Stimulated activated CD4-positive, alpha-beta T cell treated with anti-CD3 and anti-CD28 coated beads, Interleukin-1b, Interleukin-23, amount 100 ng/mL, for 24 hours (primary cell): ENCODE results near the gene TMEM43.

ENCODE experiments used
- DNase-seq, 4 experiments: peaks; one replicate each; pipeline ENCODE4 v3.0.0-alpha.2; 2020; ENCODE audit warnings: low read depth in 4 of 4, low spot score in 1 of 4

The TMEM43 gene

GRCh38 chr3:14137004-14137403 is 12.2 kb downstream of the TMEM43 start:
- no peak for DNase-seq

DNA sequence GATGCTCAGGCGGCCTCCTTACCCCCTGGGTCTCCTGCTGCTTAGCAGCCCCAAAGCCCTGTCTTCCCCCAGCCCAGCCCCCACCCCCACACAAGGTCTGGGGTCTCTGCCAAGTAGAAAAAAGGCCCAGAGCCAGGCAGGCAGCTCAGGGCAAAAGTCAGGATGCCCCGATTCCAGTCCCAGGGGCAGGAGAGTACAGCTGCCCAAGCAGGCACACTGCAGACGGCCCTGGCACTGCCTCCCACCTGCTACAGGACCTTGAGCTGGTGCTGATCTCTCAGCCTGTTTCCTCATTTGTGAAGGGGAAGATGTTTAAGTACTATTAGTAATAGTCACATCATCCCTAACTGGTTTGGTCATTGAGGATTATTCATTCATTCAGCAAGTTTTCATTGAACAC is 12.6 kb downstream of the TMEM43 start:
- DNase-seq, result no peak

- no peak for DNase-seq
These were observed 13.4 kb downstream of the TMEM43 start for GRCh38 chr3:14138109-14138877.

- DNase-seq, result no peak
These were observed 14.2 kb downstream of the TMEM43 start for GRCh38 chr3:14138878-14139655.

GRCh38 chr3:14139771-14140170 is 14.9 kb downstream of the TMEM43 start:
- DNase-seq, result no peak

GRCh38 chr3:14140668-14141067 is 15.8 kb downstream of the TMEM43 start:
- DNase-seq, result no peak

GRCh38 chr3:14141144-14141543 is 16.3 kb downstream of the TMEM43 start:
- no peak for DNase-seq

DNA sequence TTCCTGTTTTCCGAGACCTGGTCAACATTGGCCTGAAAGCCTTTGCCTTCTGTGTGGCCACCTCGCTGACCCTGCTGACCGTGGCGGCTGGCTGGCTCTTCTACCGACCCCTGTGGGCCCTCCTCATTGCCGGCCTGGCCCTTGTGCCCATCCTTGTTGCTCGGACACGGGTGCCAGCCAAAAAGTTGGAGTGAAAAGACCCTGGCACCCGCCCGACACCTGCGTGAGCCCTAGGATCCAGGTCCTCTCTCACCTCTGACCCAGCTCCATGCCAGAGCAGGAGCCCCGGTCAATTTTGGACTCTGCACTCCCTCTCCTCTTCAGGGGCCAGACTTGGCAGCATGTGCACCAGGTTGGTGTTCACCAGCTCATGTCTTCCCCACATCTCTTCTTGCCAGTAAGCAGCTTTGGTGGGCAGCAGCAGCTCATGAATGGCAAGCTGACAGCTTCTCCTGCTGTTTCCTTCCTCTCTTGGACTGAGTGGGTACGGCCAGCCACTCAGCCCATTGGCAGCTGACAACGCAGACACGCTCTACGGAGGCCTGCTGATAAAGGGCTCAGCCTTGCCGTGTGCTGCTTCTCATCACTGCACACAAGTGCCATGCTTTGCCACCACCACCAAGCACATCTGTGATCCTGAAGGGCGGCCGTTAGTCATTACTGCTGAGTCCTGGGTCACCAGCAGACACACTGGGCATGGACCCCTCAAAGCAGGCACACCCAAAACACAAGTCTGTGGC is 16.9 kb downstream of the TMEM43 start:
- no peak for DNase-seq

DNA sequence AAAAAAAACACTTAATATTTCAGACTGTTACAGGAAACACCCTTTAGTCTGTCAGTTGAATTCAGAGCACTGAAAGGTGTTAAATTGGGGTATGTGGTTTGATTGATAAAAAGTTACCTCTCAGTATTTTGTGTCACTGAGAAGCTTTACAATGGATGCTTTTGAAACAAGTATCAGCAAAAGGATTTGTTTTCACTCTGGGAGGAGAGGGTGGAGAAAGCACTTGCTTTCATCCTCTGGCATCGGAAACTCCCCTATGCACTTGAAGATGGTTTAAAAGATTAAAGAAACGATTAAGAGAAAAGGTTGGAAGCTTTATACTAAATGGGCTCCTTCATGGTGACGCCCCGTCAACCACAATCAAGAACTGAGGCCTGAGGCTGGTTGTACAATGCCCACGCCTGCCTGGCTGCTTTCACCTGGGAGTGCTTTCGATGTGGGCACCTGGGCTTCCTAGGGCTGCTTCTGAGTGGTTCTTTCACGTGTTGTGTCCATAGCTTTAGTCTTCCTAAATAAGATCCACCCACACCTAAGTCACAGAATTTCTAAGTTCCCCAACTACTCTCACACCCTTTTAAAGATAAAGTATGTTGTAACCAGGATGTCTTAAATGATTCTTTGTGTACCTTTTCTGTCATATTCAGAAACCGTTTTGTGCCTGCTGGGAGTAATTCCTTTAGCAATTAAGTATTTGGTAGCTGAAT is 17.9 kb downstream of the TMEM43 start:
- DNase-seq, result no peak

DNA sequence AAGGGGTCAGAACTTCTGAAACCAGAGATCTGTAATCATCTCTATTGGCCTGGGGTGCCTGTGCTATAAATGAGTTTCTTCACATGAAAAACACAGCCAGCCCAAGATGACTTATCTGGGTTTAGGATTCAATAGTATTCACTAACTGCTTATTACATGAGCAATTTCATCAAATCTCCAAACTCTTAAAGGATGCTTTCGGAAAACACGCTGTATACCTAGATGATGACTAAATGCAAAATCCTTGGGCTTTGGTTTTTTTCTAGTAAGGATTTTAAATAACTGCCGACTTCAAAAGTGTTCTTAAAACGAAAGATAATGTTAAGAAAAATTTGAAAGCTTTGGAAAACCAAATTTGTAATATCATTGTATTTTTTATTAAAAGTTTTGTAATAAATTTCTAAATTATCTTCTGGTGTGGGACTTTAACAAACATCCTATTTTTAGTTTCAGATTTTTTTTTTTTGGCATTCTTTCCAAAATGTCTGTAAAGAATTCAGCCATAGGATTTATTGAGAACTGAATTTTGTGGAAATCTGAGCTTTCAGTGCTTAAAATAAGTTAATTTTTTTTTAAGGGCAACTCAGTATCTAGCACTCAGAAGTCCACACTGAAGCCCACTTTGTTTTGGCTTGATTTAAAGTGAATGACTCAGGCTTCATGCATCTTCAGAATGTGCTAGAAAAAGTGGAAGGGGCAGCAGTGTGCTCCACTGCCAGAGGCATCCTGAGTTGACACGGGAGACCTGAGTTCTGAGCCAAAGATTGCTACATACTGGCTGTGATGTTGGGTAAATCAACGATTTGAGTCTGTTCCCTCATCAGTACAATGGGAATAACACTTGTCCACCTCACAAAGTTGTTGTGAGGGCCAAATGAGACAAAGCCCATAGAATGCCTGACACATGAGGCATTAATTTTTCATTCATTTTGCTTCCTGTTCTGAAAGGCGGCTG is 18.7 kb downstream of the TMEM43 start:
- DNase-seq, result no peak

DNA sequence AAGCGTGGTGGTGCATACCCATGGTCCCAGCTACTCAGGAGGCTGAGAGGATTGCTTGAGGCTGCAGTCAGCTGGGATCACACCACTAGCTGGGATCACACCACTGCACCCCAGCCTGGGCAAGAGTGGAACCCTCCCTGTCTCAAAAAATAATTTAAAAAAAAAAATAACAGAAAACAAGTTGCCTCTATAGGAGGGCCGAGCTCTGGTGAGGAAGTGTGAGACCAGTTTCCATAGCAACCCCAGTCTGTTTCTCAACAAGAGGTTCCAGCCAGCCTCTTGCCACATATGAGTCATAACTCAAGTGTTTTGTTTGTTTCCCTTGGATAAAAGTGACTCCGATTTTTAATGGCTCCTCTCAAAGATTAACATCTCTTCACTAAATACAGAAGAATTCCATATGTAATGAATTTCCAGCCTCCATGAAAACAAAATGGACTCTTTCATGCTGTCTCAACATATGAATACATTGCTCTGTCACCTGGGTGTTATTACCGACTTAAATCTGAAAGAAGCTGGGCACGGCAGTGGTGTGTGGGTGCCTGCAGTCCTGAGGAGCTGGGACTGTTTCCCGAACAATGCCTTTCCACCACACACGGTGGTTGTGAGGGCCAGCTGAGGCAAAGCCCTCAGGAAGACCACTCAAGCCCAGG is 19.7 kb downstream of the TMEM43 start:
- DNase-seq, result peak in 2 of 4 experiments; percentile 23 to 30

- DNase-seq, result no peak
These were observed 20.4 kb downstream of the TMEM43 start for GRCh38 chr3:14145236-14145635.

DNA sequence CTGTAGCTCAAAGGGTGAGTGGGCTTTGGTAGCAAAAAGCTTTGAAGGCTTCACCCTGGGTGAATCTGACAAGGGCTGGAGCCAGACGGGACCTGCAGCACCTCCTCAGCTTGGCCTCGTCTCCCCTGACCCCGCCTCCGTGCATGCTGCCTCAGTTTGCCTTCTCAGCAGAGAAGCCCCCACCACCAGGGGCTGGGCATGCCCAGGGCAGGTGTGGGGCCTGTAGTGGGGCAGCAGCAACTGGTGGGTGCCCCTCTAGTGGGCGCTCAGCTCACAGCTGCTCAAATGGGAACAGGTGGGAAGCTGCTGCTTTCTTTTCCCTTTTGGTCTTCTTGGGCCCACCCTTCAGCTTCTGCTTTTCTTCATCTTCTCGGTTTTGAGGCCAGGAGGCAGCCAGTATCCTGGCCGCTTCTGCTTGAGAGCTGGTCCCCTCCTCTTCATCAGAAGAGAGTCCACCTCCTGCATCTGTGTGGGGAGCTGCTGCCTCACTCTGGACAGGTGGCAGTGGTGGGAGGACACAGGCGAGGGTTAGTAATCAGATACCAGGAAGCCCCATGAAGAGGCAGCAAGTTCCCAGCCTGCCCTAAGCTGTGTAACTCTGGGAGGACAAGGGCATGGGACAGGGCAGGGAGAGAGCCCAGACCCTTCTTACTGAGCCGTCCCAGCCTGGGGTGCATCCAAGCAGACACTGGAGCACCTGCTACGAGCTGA is 21.0 kb downstream of the TMEM43 start:
- DNase-seq, result no peak

- DNase-seq, result no peak
These were observed 21.7 kb downstream of the TMEM43 start for GRCh38 chr3:14146381-14147065.

GRCh38 chr3:14147066-14147435 is 22.2 kb downstream of the TMEM43 start:
- DNase-seq, result no peak

GRCh38 chr3:14147617-14148016 is 22.8 kb downstream of the TMEM43 start:
- no peak for DNase-seq

DNA sequence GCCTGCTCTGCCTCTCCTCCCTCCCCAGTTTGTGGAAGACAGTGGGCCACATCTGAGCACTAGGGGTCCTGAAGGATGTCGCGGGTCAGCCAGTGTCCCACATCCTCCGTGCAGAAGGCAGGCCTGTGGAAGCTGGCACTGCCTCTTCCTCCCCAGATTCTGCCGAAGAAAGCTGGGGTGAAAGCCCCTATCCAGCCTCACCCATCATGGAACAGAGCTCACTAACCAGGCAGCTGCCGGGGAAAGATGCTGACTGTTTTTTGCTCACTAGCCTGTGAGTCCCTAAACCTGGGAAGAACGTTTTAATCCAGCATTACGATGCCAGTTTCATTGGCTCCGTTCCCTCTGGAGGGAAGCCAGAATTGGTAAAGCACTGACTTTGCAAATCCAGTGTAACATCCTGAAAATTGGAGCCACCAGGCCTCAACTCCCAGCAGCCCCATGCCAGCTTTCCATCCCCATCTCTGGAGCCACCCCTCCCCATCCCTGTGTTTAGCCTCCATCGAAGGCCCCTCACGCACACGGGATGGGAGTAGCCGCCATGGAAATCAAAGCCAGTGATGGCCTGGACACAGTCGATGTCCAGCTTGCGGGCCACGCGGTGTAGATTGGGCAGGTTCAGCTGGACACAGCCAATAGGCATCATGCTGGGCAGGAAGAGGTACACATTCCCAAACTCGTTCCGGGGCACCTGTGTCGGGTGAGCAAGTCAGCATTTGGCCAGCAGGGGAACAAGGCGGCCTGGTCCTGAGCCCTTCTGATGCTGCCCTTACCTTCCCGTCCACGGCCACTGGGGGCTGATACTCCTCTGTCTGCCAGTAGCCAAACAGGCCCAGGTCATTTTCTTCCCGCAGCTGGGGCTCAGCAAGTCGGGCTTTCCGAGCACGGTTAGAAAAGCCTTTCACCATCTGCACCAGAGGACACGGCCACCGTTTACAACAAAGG is 23.5 kb downstream of the TMEM43 start:
- no peak for DNase-seq
